Measurements from ENCODE around the gene PLCB1.

PLCB1 gene

DNA sequence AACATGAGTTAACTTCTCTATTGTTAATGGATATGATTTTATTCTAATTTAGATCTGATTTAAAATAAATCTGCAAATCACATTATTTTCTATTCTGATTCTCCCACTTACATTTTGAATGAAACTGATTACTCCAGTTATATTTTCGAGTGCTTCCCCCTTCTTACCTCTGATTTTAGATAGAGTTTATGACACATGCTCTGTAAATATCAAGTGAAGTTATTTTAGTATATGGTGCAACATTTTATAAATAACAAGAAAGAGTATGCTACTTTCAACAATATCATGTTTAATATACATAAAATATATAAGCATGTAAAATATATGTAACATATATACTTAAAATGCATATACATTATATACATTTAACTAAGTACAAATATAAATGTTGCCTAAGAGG lies 38.9 kb downstream of the PLCB1 start:
- TF ChIP-seq SIN3A (IDR thresholded peaks at IDR 0.05; ENCODE audit: borderline replicate concordance, insufficient read depth, low read length) = no peak
- TF ChIP-seq POLR2AphosphoS5 (IDR thresholded peaks at IDR 0.05; ENCODE audit: low read depth, low read length) = no peak
- TF ChIP-seq TAF1 (IDR thresholded peaks at IDR 0.05; ENCODE audit: borderline replicate concordance, insufficient read depth, low read length) = no peak
- no peak for TF ChIP-seq FOXP2 (optimal IDR thresholded peaks at IDR 0.05; ENCODE audit: borderline replicate concordance, extremely low read depth, extremely low read length, insufficient read depth)
- TF ChIP-seq, protein P1, sequence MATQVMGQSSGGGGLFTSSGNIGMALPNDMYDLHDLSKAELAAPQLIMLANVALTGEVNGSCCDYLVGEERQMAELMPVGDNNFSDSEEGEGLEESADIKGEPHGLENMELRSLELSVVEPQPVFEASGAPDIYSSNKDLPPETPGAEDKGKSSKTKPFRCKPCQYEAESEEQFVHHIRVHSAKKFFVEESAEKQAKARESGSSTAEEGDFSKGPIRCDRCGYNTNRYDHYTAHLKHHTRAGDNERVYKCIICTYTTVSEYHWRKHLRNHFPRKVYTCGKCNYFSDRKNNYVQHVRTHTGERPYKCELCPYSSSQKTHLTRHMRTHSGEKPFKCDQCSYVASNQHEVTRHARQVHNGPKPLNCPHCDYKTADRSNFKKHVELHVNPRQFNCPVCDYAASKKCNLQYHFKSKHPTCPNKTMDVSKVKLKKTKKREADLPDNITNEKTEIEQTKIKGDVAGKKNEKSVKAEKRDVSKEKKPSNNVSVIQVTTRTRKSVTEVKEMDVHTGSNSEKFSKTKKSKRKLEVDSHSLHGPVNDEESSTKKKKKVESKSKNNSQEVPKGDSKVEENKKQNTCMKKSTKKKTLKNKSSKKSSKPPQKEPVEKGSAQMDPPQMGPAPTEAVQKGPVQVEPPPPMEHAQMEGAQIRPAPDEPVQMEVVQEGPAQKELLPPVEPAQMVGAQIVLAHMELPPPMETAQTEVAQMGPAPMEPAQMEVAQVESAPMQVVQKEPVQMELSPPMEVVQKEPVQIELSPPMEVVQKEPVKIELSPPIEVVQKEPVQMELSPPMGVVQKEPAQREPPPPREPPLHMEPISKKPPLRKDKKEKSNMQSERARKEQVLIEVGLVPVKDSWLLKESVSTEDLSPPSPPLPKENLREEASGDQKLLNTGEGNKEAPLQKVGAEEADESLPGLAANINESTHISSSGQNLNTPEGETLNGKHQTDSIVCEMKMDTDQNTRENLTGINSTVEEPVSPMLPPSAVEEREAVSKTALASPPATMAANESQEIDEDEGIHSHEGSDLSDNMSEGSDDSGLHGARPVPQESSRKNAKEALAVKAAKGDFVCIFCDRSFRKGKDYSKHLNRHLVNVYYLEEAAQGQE (IDR thresholded peaks at IDR 0.05; ENCODE audit: insufficient read depth in 1 of 2, low read depth in 2 of 2, low read length in 2 of 2) = no peak

DNA sequence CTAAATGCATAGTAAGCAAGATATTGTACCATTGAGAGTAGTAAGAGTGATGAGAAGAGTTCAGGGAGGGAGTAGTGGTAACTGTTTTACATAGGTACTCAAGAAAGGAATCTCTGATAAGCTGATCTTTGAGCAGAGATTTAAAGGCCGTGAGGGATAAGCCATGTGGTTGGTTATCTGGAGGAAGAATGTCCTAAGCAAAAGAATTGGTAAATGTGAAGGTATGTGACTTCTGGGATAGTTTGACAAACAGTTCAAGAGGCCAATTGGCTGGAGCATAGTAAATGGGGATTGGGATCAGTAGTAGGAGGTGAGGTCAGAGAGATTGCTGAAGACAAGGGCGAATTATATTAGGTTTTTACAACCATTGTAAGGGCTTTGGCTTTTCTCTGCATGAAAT lies 40.1 kb downstream of the PLCB1 start:
- TF ChIP-seq TAF1 (IDR thresholded peaks at IDR 0.05; ENCODE audit: borderline replicate concordance, insufficient read depth, low read length) (no peak), POLR2AphosphoS5 (IDR thresholded peaks at IDR 0.05; ENCODE audit: low read depth, low read length) (no peak), FOXP2 (optimal IDR thresholded peaks at IDR 0.05; ENCODE audit: borderline replicate concordance, extremely low read depth, extremely low read length, insufficient read depth) (no peak), SIN3A (IDR thresholded peaks at IDR 0.05; ENCODE audit: borderline replicate concordance, insufficient read depth, low read length) (no peak)
- TF ChIP-seq, protein P1 (IDR thresholded peaks at IDR 0.05; ENCODE audit: insufficient read depth in 1 of 2, low read depth in 2 of 2, low read length in 2 of 2) = no peak

DNA sequence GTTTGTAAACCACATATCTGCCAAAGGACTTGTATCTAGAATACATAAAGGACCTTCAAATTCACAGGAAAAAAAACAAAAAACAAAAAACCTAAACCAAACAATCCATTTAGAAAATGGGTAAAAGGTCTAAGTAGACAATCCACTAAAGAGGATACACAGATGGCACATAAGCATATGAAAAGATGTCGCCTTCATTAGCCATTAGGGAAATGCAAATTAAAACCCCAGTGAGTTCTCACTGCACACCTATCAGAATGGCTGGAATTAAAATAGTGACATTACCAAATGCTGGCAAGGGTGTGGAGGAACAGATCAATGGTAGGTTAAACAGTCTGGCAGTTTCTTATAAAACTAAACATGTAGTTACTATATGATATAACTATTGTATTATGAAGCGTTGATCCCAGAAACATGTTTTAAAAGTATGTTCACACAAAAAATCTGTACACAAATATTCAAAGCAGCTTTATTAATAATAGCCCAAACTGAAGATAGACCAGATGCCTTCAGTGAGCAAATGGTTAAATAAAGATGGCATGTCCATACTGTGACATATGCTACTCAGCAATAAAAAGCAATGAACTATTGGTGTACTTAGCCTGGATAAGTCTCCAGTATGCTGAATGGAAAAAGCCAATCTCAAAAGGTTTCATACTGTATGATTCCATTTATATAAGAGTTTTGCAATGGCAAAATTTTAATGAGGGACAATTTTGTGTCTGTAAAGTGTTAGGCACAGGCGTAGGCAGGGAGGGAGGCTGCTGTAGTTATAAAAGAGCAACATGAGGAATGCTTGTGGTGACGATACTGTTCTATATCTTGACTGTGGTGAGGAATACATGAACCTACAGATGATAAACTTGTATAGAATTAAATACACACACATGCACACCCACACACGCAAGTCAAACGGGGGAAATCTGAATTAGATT lies 43.9 kb downstream of the PLCB1 start:
- TF ChIP-seq TAF1 (IDR thresholded peaks at IDR 0.05; ENCODE audit: borderline replicate concordance, insufficient read depth, low read length) = no peak
- no peak for TF ChIP-seq POLR2AphosphoS5 (IDR thresholded peaks at IDR 0.05; ENCODE audit: low read depth, low read length)
- TF ChIP-seq FOXP2 (optimal IDR thresholded peaks at IDR 0.05; ENCODE audit: borderline replicate concordance, extremely low read depth, extremely low read length, insufficient read depth) = no peak
- TF ChIP-seq, protein P1 (IDR thresholded peaks at IDR 0.05; ENCODE audit: insufficient read depth in 1 of 2, low read depth in 2 of 2, low read length in 2 of 2) = no peak
- no peak for TF ChIP-seq SIN3A (IDR thresholded peaks at IDR 0.05; ENCODE audit: borderline replicate concordance, insufficient read depth, low read length)

DNA sequence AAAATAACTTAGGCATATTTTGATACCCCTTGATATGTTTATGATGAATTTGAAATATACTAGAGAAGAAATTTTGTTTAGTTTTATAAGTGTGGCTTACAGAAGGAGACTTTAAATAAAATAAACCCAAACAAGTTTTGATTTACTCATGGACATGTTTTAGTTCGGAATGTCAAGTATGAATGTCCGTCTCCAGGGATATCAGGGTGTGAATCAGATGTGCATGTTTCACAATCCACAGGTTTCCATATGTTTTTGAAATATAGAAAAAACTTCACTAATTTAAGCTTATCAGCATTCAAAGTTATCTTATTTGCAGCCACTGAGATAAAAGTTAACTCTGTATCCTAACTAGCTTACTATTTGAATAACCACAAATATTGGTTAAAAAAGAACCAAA lies 51.5 kb downstream of the PLCB1 start:
- TF ChIP-seq SIN3A (IDR thresholded peaks at IDR 0.05; ENCODE audit: borderline replicate concordance, insufficient read depth, low read length) (no peak), TAF1 (IDR thresholded peaks at IDR 0.05; ENCODE audit: borderline replicate concordance, insufficient read depth, low read length) (no peak), POLR2AphosphoS5 (IDR thresholded peaks at IDR 0.05; ENCODE audit: low read depth, low read length) (no peak), FOXP2 (optimal IDR thresholded peaks at IDR 0.05; ENCODE audit: borderline replicate concordance, extremely low read depth, extremely low read length, insufficient read depth) (no peak)
- TF ChIP-seq, protein P1 (IDR thresholded peaks at IDR 0.05; ENCODE audit: insufficient read depth in 1 of 2, low read depth in 2 of 2, low read length in 2 of 2) = no peak
